Stimulated activated CD4-positive, alpha-beta T cell treated with anti-CD3 and anti-CD28 coated beads, Interleukin-12 subunit alpha, Interleukin-12 subunit beta, amount 100 ng/mL, for 48 hours (primary cell): ENCODE measurements around the gene MAGEB2.
"Not testable (repeated sequence)": the region's sequence is repeated elsewhere in the genome, so short reads cannot be mapped to it uniquely, and the experiment has no call there.

Experiments
- DNase-seq, 3 donors: peaks; one replicate each; pipeline ENCODE4 v3.0.0-alpha.2; 2020; ENCODE audit warnings: low read depth in 2 of 3, low spot score in 1 of 3

Gene MAGEB2

GRCh38 chrX:30215357-30215843 is at the start of gene MAGEB2:
Gene MAGEB2 (plus strand): TSS chrX:30215563. CDS start chrX:30218581, 3,018 bp downstream.
- DNase-seq = no peak

DNA sequence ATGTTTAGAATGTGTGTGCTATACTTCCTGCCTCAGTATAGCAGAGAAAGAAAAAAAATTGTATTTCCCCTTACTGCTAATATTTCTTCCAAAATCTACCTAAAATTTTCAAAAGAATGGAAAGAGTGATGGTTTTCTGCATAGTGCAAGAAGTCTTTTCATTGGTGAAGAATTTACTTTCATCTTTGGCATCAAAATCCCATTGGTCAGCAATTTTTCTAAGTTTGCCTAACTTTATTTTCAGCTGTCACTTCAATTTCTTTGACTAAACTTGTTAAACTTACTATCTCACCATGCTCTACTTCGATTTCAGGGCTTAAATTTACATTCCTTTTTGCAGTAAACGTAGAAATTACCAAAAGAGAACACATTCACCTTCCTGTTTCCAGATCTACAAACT is 44.5 kb upstream of the MAGEB2 start:
- DNase-seq = no peak

DNA sequence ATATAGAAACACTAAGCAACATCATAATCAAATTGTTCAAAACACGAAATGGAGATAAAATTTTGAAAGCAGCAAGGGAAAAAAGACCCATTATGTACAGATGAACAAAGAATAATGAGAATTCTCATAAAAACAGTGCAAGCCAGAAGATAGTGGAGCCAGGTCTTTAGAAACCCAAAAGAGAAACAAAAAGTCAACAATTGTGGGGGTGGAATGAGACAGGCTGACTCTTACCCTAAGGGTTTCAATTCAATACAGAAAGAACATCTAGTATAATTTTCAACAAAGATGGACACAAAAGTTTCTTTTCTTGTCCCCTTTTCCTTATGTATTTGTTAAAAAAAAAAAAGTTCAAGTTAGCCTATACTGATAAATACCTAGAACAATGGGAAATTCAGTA is 34.0 kb upstream of the MAGEB2 start:
- DNase-seq = no peak

GRCh38 chrX:30183554-30183953 is 31.8 kb upstream of the MAGEB2 start:
- DNase-seq = no peak

GRCh38 chrX:30190426-30190825 is 24.9 kb upstream of the MAGEB2 start:
- DNase-seq = no peak

- not testable (repeated sequence) for DNase-seq
These were observed 21.5 kb upstream of the MAGEB2 start for GRCh38 chrX:30193910-30194309.

GRCh38 chrX:30196322-30196721 is 19.0 kb upstream of the MAGEB2 start:
- no peak for DNase-seq

DNA sequence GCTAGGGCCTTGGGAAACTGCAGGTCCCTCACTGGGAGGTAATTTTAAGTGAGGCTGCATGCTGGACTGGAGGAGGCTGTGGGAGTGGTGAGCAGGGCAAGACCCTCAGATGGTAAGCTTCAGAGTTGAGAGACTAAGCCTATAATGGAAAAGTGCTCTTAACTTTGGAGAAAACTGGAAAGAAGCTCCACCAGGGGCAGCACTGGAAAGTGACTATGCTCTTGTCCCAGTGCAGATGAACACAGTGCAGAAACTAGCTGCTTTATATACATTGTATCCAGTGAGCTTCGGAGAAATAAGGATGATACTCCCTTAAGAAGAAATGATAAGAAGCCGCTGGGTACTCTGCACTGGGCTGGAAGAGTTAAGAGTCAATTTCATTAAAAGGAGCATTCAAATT is 3.2 kb upstream of the MAGEB2 start:
- no peak for DNase-seq

- no peak for DNase-seq
These were observed 2.1 kb downstream of the MAGEB2 start for GRCh38 chrX:30217465-30217864.

DNA sequence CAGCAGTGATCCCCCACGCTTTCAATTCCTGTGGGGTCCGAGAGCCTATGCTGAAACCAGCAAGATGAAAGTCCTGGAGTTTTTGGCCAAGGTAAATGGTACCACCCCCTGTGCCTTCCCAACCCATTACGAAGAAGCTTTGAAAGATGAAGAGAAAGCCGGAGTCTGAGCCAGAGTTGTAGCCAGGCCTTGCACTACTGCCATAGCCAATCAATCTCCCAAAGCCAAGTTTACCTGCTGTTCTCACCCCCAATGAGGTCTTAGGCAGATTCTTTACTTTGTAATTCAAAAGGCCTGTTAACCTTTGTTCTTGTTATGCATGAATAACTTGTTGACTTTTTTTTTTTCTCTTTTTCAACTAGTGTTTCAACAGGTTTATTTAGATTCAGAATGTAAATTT is 4.0 kb downstream of the MAGEB2 start:
- no peak for DNase-seq

DNA sequence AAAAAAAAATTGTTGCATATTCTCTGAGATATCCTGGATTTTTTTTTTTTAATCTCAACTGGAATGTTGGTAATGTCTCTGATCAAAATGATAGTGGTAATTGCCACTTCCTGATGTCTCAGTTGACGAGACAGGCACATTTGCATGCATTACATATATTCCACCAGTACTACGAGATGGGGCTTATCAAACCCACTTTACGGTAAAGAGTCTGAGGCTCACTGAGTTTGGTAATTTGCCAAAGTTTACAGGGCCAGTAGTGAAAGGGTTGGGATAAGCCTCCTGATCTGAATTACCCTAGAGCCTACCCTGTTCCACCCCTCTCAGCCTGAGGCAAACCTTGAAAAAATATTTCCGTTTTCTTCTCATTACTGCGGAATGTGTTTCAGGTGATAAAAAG is 5.3 kb downstream of the MAGEB2 start:
- no peak for DNase-seq

- no peak for DNase-seq
These were observed 9.2 kb downstream of the MAGEB2 start for GRCh38 chrX:30224536-30224935.

GRCh38 chrX:30228526-30228925 is 13.2 kb downstream of the MAGEB2 start:
- DNase-seq = no peak

GRCh38 chrX:30230395-30230794 is 15.0 kb downstream of the MAGEB2 start, which contains the start of gene MAGEB3:
Gene MAGEB3 (plus strand): TSS chrX:30230657. CDS start chrX:30235925, 5,268 bp downstream.
- no peak for DNase-seq

GRCh38 chrX:30241724-30242415 is 26.5 kb downstream of the MAGEB2 start, which contains the start of gene MAGEB4:
Gene MAGEB4 (plus strand): TSS chrX:30242000. CDS start chrX:30242136, 136 bp downstream.
- DNase-seq = no peak

GRCh38 chrX:30246769-30247489 is 31.6 kb downstream of the MAGEB2 start, which contains the start of gene MAGEB1:
Gene MAGEB1 (plus strand): TSS chrX:30247146. CDS start chrX:30250494, 3,348 bp downstream.
- no peak for DNase-seq

DNA sequence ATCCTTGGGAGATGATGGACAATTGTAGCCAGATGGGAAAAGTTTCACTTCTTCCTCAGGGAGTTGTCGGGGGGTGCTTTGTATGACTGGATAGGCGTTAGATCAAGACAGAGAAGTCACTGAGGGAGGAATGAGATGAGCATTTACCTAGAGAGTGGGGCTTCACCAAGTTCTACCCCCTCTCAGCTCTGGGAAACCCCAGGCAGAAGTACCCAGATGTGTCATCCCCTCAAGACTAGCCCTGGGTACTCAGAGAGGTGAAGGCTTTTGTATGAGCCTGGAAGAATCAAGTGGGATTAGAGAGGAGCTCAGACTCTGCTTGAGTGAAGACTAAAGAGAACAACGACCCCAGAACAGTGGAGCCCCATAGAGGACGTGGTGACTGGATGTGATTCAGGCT is 33.5 kb downstream of the MAGEB2 start:
- no peak for DNase-seq

- DNase-seq = no peak
These were observed 37.9 kb downstream of the MAGEB2 start for GRCh38 chrX:30253257-30253656.

- no peak for DNase-seq
These were observed 44.6 kb downstream of the MAGEB2 start for GRCh38 chrX:30259927-30260326.

- DNase-seq = no peak
These were observed 45.6 kb downstream of the MAGEB2 start for GRCh38 chrX:30261012-30261411.

- DNase-seq = no peak
These were observed 47.4 kb downstream of the MAGEB2 start for GRCh38 chrX:30262763-30263162.
